Suppressor macrophage treated with lipopolysaccharide for 4 hours (primary cell): ENCODE results near the gene C1orf210.

Experiments used
- DNase-seq: peaks from one replicate; pipeline ENCODE4 v3.0.0-alpha.2; 2020

The C1orf210 gene

GRCh38 chr1:43312212-43312623 is 26.8 kb upstream of the C1orf210 start:
- DNase-seq = no peak

GRCh38 chr1:43311521-43311920 is 26.1 kb upstream of the C1orf210 start:
- DNase-seq = no peak

GRCh38 chr1:43309405-43310025 is 24.1 kb upstream of the C1orf210 start:
- no peak for DNase-seq

GRCh38 chr1:43308635-43309404 is 23.4 kb upstream of the C1orf210 start:
- no peak for DNase-seq

GRCh38 chr1:43307458-43308158 is 22.2 kb upstream of the C1orf210 start:
- no peak for DNase-seq

- no peak for DNase-seq
Observed at GRCh38 chr1:43306688-43307457, 21.5 kb upstream of the C1orf210 start.

GRCh38 chr1:43305926-43306687 is 20.7 kb upstream of the C1orf210 start:
- no peak for DNase-seq

GRCh38 chr1:43305461-43305860 is 20.1 kb upstream of the C1orf210 start:
- DNase-seq = no peak

GRCh38 chr1:43304771-43305300 is 19.5 kb upstream of the C1orf210 start:
- DNase-seq = no peak

GRCh38 chr1:43304314-43304681 is 18.9 kb upstream of the C1orf210 start:
- DNase-seq = no peak

- DNase-seq = no peak
Observed at GRCh38 chr1:43303471-43304313, 18.3 kb upstream of the C1orf210 start.

GRCh38 chr1:43302721-43303470 is 17.5 kb upstream of the C1orf210 start:
- no peak for DNase-seq

GRCh38 chr1:43302201-43302600 is 16.8 kb upstream of the C1orf210 start:
- no peak for DNase-seq

GRCh38 chr1:43300378-43301094 is 15.2 kb upstream of the C1orf210 start, which contains the start of gene TIE1:
TIE1 (plus strand) TSS chr1:43300982; CDS start chr1:43301072, 90 bp downstream.
- DNase-seq = no peak

- no peak for DNase-seq
Observed at GRCh38 chr1:43299101-43299500, 13.7 kb upstream of the C1orf210 start.

- no peak for DNase-seq
Observed at GRCh38 chr1:43298055-43298454, 12.7 kb upstream of the C1orf210 start.

GRCh38 chr1:43296207-43296606 is 10.8 kb upstream of the C1orf210 start:
- no peak for DNase-seq

- DNase-seq = no peak
Observed at GRCh38 chr1:43294761-43295160, 9.4 kb upstream of the C1orf210 start.

GRCh38 chr1:43293896-43294760 is 8.7 kb upstream of the C1orf210 start:
- DNase-seq = peak; percentile 25
